Body of pancreas (tissue), 4 donors: ENCODE data around the gene KRTAP10-1. TPM values are rescaled to one million over a fixed set of nuclear protein-coding genes. Genes with fewer than 3 reads are reported as not detected.

Experiments used
- ATAC-seq: fragments of 150-250 bp; one replicate; pipeline ENCODE4 v1.9.1; 2016
- DNase-seq, 4 donors: peaks; one replicate each; pipeline ENCODE4 v3.0.0-alpha.2; 2019
- H3K27ac ChIP-seq, 4 donors: fragments of 200-600 bp; sonication (generic); 1 replicate in 3 of 4; 2 replicates in 1 of 4; pipeline versions ENCODE4 v1.5.1 to v1.6.1; 2016 to 2019; ENCODE audit warnings: mild to moderate bottlenecking in 1 of 4, mixed read lengths in 1 of 4, moderate library complexity in 1 of 4
- H3K27me3 ChIP-seq, 2 donors: fragments of 200-600 bp; sonication (generic); one replicate each; pipeline ENCODE4 v1.6.0; 2016; ENCODE audit warnings: mild to moderate bottlenecking in 1 of 2
- H3K36me3 ChIP-seq, 2 donors: fragments of 200-600 bp; sonication (generic); replicated peaks in 1 of 2; 2 replicates each; pipeline ENCODE4 v1.5.1; 2016; ENCODE audit warnings: low read depth in 2 of 2; ENCODE audit not compliant: insufficient read depth in 1 of 2
- H3K4me1 ChIP-seq: fragments of 200-600 bp; sonication (generic); one replicate; pipeline ENCODE4 v1.6.0; 2016
- H3K4me3 ChIP-seq, 2 donors: fragments of 200-600 bp; sonication (generic); 1 replicate in 1 of 2; 2 replicates in 1 of 2; pipeline ENCODE4 v1.5.1; 2016 to 2019
- H3K9me3 ChIP-seq, 3 donors: fragments of 200-600 bp; sonication (generic); 1 replicate in 2 of 3; 2 replicates in 1 of 3; pipeline ENCODE4 v1.5.1; 2016
- POLR2A ChIP-seq, 3 donors: fragments of 450-650 bp; IDR thresholded peaks; one replicate each; pipeline ENCODE4 v1.6.1; 2016; ENCODE audit warnings: antibody characterized with exemption in 3 of 3, mild to moderate bottlenecking in 2 of 3
- WGBS, 2 donors: methylation state at CpG; one replicate each; pipeline ENCODE4 v1.1.5; 2017; 5-methylcytosine and 5-hydroxymethylcytosine counted together
- intact Hi-C: fragments of 100-400 bp; cut with DNase I; formaldehyde crosslinking; loops from one replicate; pipeline ENCODE4 v1.15.1; 2023
- total RNA-seq, 2 donors: library from RNA; depleted of rRNA; stranded (reverse); fragments of >200 nt; gene quantifications; one replicate each; pipeline ENCODE4 v1.1.0, GENCODE V29; 2016
- TF ChIP-seq, protein P1 (sequence below), 7 experiments: fragments of 450-650 bp in 4 of 7; fragments of 200-600 bp in 3 of 7; sonication (generic) in 3 of 7; IDR thresholded peaks; one replicate each; pipeline ENCODE4 v1.5.1; 2016 to 2019; ENCODE audit warnings: antibody characterized with exemption in 7 of 7

KRTAP10-1 gene
- total RNA-seq, 2 donors from 2014 or later: not detected

DNA sequence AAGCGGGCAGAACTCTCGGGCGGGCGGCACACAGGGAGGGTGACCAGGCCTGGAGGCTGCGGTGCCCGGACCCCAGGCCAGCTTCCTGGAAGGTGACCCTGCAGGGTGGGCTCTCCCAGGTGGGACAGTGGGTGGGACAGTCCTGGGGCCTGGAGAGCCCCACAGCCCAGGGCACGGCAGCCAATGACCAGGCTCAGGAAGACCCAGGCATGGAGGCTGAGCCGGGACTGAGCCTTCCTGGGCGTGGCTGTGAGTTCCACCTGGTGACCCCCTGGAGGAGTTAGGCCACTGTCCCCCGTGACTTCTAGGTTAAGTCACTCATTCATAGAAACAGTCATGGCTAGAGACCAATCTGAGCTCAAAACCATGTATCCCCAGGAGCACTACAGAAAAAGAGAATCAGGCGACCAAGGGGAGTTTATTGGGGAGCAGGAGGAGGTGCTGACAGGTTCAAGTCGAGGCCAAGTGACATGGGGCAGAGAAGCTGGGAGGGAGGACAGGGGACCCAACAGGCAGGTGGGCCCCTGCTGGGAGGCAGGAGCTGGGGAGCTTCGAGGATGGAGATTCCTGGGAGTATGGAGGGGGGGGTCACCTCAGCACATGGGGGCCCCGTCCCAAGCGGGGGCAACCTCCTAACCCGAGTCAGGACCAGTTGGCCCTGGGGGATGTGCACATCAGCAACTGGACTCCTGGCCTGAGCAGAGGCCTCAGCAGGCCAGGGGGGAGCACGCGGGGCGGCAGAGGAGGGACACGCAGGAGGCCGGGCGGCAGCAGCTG lies 39.2 kb upstream of the KRTAP10-1 start:
- Histone ChIP-seq H3K4me3 (no peak overlapping the region), H3K27me3 (peaks cover 0 to 3% of the 10 kb centered on the region in 2 donors), H3K9me3 (peaks cover 0 to 3% (median 0%) of the 10 kb centered on the region in 3 donors), H3K27ac (no peak overlapping the region), H3K4me1 (no peaks in the 10 kb centered on the region), H3K36me3 (no peaks in the 10 kb centered on the region)
- TF ChIP-seq, protein P1, sequence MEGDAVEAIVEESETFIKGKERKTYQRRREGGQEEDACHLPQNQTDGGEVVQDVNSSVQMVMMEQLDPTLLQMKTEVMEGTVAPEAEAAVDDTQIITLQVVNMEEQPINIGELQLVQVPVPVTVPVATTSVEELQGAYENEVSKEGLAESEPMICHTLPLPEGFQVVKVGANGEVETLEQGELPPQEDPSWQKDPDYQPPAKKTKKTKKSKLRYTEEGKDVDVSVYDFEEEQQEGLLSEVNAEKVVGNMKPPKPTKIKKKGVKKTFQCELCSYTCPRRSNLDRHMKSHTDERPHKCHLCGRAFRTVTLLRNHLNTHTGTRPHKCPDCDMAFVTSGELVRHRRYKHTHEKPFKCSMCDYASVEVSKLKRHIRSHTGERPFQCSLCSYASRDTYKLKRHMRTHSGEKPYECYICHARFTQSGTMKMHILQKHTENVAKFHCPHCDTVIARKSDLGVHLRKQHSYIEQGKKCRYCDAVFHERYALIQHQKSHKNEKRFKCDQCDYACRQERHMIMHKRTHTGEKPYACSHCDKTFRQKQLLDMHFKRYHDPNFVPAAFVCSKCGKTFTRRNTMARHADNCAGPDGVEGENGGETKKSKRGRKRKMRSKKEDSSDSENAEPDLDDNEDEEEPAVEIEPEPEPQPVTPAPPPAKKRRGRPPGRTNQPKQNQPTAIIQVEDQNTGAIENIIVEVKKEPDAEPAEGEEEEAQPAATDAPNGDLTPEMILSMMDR (IDR thresholded peaks at IDR 0.05): no peak
- TF ChIP-seq POLR2A (IDR thresholded peaks at IDR 0.05): no peak
- ATAC-seq (no peak), DNase-seq (no peak)
- intact Hi-C loops: no loop called here
- 74 to 79% methylated on average over 9 to 19 of the region's 22 CpGs for WGBS, 2 donors

DNA sequence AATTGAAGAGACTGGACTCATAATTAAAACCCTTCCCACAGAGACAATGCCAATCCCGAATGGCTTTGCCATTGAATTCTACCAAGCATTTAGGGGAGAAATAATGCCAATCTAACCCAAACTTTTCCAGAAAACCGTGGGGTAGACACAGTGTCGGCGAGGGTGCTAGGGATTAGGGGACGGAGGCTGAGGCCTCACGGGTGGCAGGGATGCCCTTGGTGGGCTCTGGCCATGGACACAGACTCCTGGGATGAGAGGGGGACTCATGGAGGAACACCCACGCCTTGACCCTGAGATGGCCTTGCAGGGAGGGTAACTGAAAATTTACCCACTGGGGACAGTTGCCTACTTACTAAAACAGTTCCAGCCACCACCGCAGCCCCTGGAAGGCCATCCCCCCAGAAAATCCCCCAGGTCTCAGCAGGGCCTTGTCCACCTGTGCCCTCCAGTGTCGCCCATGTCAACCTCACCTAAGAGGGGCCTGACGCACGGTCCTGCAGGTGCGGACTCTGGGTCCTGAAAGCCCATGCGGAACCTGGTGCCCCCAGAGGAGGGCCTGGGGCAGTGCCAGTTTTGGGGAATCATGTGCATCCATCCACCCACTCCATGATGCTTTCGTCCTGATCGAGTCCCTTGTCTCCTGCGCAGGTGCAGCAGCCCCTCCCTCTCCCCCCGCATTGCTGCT lies 38.5 kb upstream of the KRTAP10-1 start:
- Histone ChIP-seq H3K4me1 (no peaks in the 10 kb centered on the region), H3K4me3 (no peak overlapping the region), H3K27me3 (peaks cover 0 to 4% of the 10 kb centered on the region in 2 donors), H3K36me3 (no peaks in the 10 kb centered on the region), H3K27ac (no peak overlapping the region), H3K9me3 (peaks cover 0 to 3% (median 0%) of the 10 kb centered on the region in 3 donors)
- no peak for TF ChIP-seq POLR2A (IDR thresholded peaks at IDR 0.05)
- TF ChIP-seq, protein P1 (IDR thresholded peaks at IDR 0.05): no peak
- ATAC-seq (no peak), DNase-seq (no peak)
- intact Hi-C loops: no loop called here
- WGBS, 2 donors: 78 to 85% methylated on average over 4 to 16 of the region's 17 CpGs

DNA sequence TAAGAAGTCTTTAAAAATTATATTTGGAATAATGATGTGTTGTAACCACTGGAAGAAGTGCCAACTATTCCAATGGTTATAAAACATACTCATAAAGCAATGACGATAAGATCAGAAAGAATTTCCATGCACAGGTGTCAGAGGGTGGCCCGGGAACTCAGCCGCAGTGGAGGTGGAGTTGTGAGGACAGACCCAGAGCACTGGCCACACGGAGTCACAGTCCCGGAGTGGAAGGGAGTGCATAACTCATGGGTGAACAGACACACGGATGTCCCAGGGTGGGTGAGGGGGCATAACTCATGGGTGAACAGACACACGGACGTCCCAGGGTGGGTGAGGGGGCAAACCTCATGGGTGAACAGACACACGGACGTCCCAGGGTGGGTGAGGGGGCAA lies 36.0 kb upstream of the KRTAP10-1 start:
- no peak for TF ChIP-seq POLR2A (IDR thresholded peaks at IDR 0.05)
- TF ChIP-seq, protein P1 (IDR thresholded peaks at IDR 0.05): no peak
- H3K4me3 ChIP-seq: no peak overlapping the region
- ATAC-seq (no peak), DNase-seq (no peak)
- 81 to 82% methylated on average over 8 to 10 of the region's 10 CpGs for WGBS, 2 donors
- peaks cover 0 to 4% of the 10 kb centered on the region in 2 donors for H3K27me3 ChIP-seq
- H3K4me1 ChIP-seq: no peaks in the 10 kb centered on the region
- intact Hi-C loops: no loop called here
- no peaks in the 10 kb centered on the region for H3K36me3 ChIP-seq
- peaks cover 0 to 3% (median 0%) of the 10 kb centered on the region in 3 donors for H3K9me3 ChIP-seq
- no peak overlapping the region for H3K27ac ChIP-seq

DNA sequence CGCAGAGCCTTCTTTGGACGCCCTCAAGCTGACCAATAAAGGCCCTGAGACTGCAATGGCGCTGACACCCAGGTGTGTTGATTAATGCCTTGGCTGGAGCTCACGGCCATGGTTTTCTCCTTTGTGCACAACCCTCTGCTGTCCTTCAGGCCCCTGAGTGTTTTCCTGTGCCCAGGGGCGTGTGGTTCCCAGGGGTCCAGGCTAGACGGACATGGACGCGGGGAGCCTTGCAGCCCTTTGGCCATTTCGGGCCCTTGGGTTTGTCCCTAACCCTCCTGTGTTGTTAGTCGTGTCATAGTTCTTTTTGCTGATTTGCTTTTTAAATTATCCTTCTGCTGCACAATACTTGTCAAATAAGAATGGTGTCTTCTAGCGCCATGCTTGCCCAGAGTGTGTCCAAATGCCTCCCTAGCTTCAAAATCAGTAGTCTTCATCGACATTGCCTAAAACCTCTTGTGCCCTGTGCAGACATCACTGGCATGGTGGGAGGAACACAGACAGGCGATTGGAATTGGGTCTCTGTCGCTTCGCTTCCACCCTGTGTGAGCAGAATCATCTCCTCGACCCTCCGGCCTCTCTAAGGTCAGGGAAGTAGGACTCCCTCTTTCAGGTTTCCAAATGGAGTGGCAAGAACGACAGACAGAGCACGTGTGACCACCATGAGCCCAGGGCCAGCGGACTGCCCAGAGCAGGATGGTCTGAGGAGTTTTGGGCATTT lies 35.5 kb upstream of the KRTAP10-1 start:
- Histone ChIP-seq H3K27me3 (peaks cover 0 to 4% of the 10 kb centered on the region in 2 donors), H3K4me1 (no peaks in the 10 kb centered on the region), H3K9me3 (peaks cover 0 to 3% (median 0%) of the 10 kb centered on the region in 3 donors), H3K27ac (no peak overlapping the region), H3K4me3 (no peak overlapping the region), H3K36me3 (no peaks in the 10 kb centered on the region)
- no peak for ATAC-seq
- 70 to 81% methylated on average over 18 to 20 of the region's 20 CpGs for WGBS, 2 donors
- intact Hi-C loops: no loop called here
- no peak for DNase-seq
- TF ChIP-seq, protein P1 (IDR thresholded peaks at IDR 0.05): no peak
- TF ChIP-seq POLR2A (IDR thresholded peaks at IDR 0.05): no peak
